VCaP (cell line): ENCODE results near the gene FER.
"Not testable (repeated sequence)": the region's sequence is repeated elsewhere in the genome, so short reads cannot be mapped to it uniquely, and the experiment has no call there.

ENCODE experiments used
- H3K27ac ChIP-seq: fragments of 450-650 bp; 2 replicates; pipeline ENCODE4 v1.5.1; 2017
- TF ChIP-seq, protein P1 (sequence below): fragments of 450-650 bp; conservative IDR thresholded peaks from 2 replicates; pipeline ENCODE4 v1.5.1; 2017; ENCODE audit warnings: mild to moderate bottlenecking, moderate library complexity

Gene FER

GRCh38 chr5:108869066-108869465 lies 121.4 kb downstream of the FER start:
- no peak overlapping the region for H3K27ac ChIP-seq
- TF ChIP-seq, protein P1, sequence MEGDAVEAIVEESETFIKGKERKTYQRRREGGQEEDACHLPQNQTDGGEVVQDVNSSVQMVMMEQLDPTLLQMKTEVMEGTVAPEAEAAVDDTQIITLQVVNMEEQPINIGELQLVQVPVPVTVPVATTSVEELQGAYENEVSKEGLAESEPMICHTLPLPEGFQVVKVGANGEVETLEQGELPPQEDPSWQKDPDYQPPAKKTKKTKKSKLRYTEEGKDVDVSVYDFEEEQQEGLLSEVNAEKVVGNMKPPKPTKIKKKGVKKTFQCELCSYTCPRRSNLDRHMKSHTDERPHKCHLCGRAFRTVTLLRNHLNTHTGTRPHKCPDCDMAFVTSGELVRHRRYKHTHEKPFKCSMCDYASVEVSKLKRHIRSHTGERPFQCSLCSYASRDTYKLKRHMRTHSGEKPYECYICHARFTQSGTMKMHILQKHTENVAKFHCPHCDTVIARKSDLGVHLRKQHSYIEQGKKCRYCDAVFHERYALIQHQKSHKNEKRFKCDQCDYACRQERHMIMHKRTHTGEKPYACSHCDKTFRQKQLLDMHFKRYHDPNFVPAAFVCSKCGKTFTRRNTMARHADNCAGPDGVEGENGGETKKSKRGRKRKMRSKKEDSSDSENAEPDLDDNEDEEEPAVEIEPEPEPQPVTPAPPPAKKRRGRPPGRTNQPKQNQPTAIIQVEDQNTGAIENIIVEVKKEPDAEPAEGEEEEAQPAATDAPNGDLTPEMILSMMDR = no peak

DNA sequence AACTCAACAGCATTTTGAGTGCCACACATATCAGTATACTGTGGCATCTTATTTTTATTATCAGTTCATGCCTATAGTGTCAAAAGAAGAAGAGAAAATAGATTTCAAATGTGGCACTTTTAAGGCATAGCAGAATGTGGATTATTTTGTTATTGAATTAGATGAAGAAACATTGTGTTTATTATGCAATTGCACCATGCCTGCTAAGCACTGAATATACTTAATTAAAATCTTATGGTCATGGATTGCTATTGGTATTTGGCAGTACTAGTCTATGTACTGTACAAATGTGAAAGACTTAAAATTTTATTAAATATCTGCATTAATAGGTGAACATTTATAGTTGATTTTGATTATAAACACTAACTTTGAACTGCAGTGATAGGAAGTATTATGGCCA lies 128.8 kb downstream of the FER start:
- H3K27ac ChIP-seq = no peak overlapping the region
- TF ChIP-seq, protein P1 = no peak

- no peak overlapping the region for H3K27ac ChIP-seq
- TF ChIP-seq, protein P1 = no peak
These were observed 131.1 kb downstream of the FER start for GRCh38 chr5:108878756-108879155.

DNA sequence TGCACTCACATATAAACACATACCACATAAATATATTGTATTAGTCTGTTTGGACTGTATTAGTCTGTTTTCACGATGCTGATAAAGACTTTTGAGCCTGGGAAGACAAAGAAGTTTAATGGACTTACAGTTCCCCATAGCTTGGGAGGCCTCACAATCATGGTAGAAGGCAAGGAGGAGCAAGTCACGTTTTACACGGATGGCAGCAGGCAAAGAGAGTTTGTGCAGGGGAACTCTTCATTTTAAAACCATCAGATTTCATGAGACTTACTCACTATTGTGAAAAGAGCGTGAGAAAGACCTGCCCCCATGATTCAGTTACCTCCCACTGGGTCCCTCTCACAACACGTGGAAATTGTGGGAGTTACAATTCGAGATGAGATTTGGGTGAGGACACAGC lies 133.4 kb downstream of the FER start:
- no peak overlapping the region for H3K27ac ChIP-seq
- TF ChIP-seq, protein P1 = no peak

GRCh38 chr5:108884736-108885135 lies 137.0 kb downstream of the FER start:
- TF ChIP-seq, protein P1 = no peak
- no peak overlapping the region for H3K27ac ChIP-seq

GRCh38 chr5:108898257-108898656 lies 150.6 kb downstream of the FER start:
- TF ChIP-seq, protein P1 = no peak
- H3K27ac ChIP-seq = no peak overlapping the region

GRCh38 chr5:108898707-108899106 lies 151.0 kb downstream of the FER start:
- TF ChIP-seq, protein P1 = no peak
- H3K27ac ChIP-seq = no peak overlapping the region

DNA sequence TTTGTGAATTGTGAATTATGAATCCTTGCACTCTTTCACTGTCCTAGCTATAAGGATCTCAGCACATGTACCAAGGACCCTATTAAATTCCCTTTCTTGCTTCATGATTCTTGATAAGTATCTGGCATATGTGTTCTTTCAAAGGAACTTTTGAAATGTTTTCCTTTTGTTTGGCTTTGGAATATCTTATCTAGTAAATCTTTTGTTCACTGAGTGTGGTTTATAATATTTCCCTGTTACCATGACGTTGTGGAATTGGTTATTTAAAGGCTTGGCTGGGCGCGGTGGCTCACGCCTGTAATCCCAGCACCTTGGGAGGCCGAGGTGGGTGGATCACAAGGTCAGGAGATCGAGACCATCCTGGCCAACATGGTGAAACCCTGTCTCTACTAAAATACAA lies 151.5 kb downstream of the FER start:
- H3K27ac ChIP-seq = not testable (repeated sequence)
